ENCODE data around the gene UBE2G2. TPM values are rescaled to one million over a fixed set of nuclear protein-coding genes. Genes with fewer than 3 reads are reported as not detected.

The UBE2G2 gene
- total RNA-seq, 3 donors from 2014 or later = 84.8 to 128 (median 99.2) TPM

DNA sequence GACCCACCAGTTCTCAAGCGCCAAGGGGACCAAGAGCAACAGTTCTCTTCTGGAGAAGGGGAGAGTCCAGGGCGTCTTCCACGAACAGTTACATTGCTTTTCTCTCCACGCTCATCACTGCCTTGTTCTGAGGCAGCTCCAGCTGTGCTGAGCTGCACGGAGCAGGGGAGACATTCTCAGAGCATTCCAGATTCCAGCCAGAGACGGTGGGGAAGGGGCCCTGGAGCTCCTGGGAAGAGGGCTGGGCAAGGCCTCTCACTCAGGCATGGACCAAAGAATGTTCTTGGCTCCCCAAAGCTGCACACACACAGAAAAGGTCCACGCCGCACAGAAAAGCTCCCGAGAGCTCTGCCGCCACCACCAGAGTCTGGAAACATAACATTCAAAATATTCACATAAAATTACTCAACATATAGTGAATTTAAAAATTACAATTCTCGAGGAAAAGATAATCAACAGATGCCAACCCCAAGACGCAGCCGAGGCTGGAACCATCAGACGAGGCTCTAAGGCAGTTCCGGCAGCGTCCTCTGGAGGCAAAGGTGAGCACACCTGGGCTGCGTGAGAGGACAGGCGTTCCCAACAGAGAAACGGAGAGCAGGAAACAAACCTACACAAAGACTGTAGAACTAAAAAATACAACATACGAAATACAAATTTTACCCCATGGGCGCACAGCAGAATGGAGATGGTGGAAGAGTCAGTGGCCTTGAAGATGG, 40.5 kb downstream of the UBE2G2 start:
- Histone ChIP-seq H3K4me3 (no peak overlapping the region), H3K4me1 (no peaks in the 10 kb centered on the region), H3K36me3 (no peaks in the 10 kb centered on the region), H3K9me3 (peaks cover 0 to 8% of the 10 kb centered on the region in 2 donors), H3K27me3 (no peaks in the 10 kb centered on the region), H3K27ac (no peak overlapping the region)
- no peak for TF ChIP-seq POLR2A (IDR thresholded peaks at IDR 0.05)
- TF ChIP-seq POLR2AphosphoS5 (IDR thresholded peaks at IDR 0.05) = no peak
- TF ChIP-seq, protein P1, sequence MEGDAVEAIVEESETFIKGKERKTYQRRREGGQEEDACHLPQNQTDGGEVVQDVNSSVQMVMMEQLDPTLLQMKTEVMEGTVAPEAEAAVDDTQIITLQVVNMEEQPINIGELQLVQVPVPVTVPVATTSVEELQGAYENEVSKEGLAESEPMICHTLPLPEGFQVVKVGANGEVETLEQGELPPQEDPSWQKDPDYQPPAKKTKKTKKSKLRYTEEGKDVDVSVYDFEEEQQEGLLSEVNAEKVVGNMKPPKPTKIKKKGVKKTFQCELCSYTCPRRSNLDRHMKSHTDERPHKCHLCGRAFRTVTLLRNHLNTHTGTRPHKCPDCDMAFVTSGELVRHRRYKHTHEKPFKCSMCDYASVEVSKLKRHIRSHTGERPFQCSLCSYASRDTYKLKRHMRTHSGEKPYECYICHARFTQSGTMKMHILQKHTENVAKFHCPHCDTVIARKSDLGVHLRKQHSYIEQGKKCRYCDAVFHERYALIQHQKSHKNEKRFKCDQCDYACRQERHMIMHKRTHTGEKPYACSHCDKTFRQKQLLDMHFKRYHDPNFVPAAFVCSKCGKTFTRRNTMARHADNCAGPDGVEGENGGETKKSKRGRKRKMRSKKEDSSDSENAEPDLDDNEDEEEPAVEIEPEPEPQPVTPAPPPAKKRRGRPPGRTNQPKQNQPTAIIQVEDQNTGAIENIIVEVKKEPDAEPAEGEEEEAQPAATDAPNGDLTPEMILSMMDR (IDR thresholded peaks at IDR 0.05) = no peak
- intact Hi-C loops (cut with DNase I; ENCODE audit: low total_unique reads) = no loop called here
- no peak for DNase-seq (ENCODE audit: low spot score in 2 of 2)

GRCh38 chr21:44760376-44760775, 41.2 kb downstream of the UBE2G2 start:
- H3K9me3 ChIP-seq = peaks cover 0 to 8% of the 10 kb centered on the region in 2 donors
- H3K27me3 ChIP-seq = no peaks in the 10 kb centered on the region
- TF ChIP-seq POLR2A (IDR thresholded peaks at IDR 0.05) = no peak
- TF ChIP-seq, protein P1 (IDR thresholded peaks at IDR 0.05) = no peak
- TF ChIP-seq POLR2AphosphoS5 (IDR thresholded peaks at IDR 0.05) = no peak
- intact Hi-C loops (cut with DNase I; ENCODE audit: low total_unique reads) = no loop called here
- no peak for DNase-seq (ENCODE audit: low spot score in 2 of 2)
- no peaks in the 10 kb centered on the region for H3K4me1 ChIP-seq
- no peak overlapping the region for H3K4me3 ChIP-seq
- H3K27ac ChIP-seq = no peak overlapping the region
- H3K36me3 ChIP-seq = no peaks in the 10 kb centered on the region

- TF ChIP-seq, protein P1 (IDR thresholded peaks at IDR 0.05) = no peak
- TF ChIP-seq POLR2AphosphoS5 (IDR thresholded peaks at IDR 0.05) (no peak), POLR2A (IDR thresholded peaks at IDR 0.05) (no peak)
- H3K27me3 ChIP-seq = no peaks in the 10 kb centered on the region
- no peak overlapping the region for H3K4me3 ChIP-seq
- no peak overlapping the region for H3K27ac ChIP-seq
- H3K4me1 ChIP-seq = no peaks in the 10 kb centered on the region
- peaks cover 0 to 8% of the 10 kb centered on the region in 2 donors for H3K9me3 ChIP-seq
- no peak for DNase-seq (ENCODE audit: low spot score in 2 of 2)
- H3K36me3 ChIP-seq = no peaks in the 10 kb centered on the region
- intact Hi-C loops (cut with DNase I; ENCODE audit: low total_unique reads) = no loop called here
These were observed 41.9 kb downstream of the UBE2G2 start for GRCh38 chr21:44759628-44760285.

GRCh38 chr21:44758781-44759627, 42.6 kb downstream of the UBE2G2 start:
- no peak overlapping the region for H3K27ac ChIP-seq
- no peak for DNase-seq (ENCODE audit: low spot score in 2 of 2)
- H3K4me1 ChIP-seq = no peaks in the 10 kb centered on the region
- no peak for TF ChIP-seq POLR2A (IDR thresholded peaks at IDR 0.05)
- TF ChIP-seq POLR2AphosphoS5 (IDR thresholded peaks at IDR 0.05) = no peak
- TF ChIP-seq, protein P1 (IDR thresholded peaks at IDR 0.05) = no peak
- no peaks in the 10 kb centered on the region for H3K36me3 ChIP-seq
- intact Hi-C loops (cut with DNase I; ENCODE audit: low total_unique reads) = no loop called here
- no peak overlapping the region for H3K4me3 ChIP-seq
- H3K9me3 ChIP-seq = peaks cover 0 to 8% of the 10 kb centered on the region in 2 donors
- H3K27me3 ChIP-seq = no peaks in the 10 kb centered on the region

All from breast epithelium (tissue), 4 donors.